Esophagus muscularis mucosa (tissue), 4 donors: ENCODE data around the gene SH3GL3.

Experiments
- CTCF ChIP-seq, 3 experiments: fragments of 200-600 bp in 2 of 3; fragments of 450-650 bp in 1 of 3; sonication (generic) in 2 of 3; IDR thresholded peaks; one replicate each; pipeline ENCODE4 v1.5.1; 2017 to 2019; ENCODE audit warnings: antibody characterized with exemption in 3 of 3, mild to moderate bottlenecking in 2 of 3, moderate library complexity in 1 of 3
- EP300 ChIP-seq: sonication (generic); formaldehyde crosslinking; IDR thresholded peaks from one replicate; pipeline ENCODE4 v1.6.1; 2017; ENCODE audit warnings: antibody characterized with exemption
- POLR2A ChIP-seq: fragments of 450-650 bp; IDR thresholded peaks from one replicate; pipeline ENCODE4 v1.6.1; 2017; ENCODE audit warnings: antibody characterized with exemption, moderate library complexity, mild to moderate bottlenecking, low read depth
- POLR2AphosphoS5 ChIP-seq, 2 donors: sonication (generic); formaldehyde crosslinking; IDR thresholded peaks; one replicate each; pipeline ENCODE4 v1.6.1; 2017; ENCODE audit warnings: antibody characterized with exemption in 2 of 2

GRCh38 chr15:83592370-83593040 is 145.4 kb downstream of the SH3GL3 start:
- TF ChIP-seq CTCF (IDR thresholded peaks at IDR 0.05) (no peak), POLR2A (no peak), POLR2AphosphoS5 (IDR thresholded peaks at IDR 0.05) (no peak), EP300 (no peak)
